GM12874 (cell line): Measurements from ENCODE around the gene ROR2.

Experiments used
- TF ChIP-seq, protein P1 (sequence below): IDR thresholded peaks from 2 replicates; pipeline ENCODE4 v1.5.1; 2011; ENCODE audit warnings: low read depth, mild to moderate bottlenecking, control low read depth, low read length, moderate library complexity; ENCODE audit not compliant: insufficient read depth

ROR2 gene

DNA sequence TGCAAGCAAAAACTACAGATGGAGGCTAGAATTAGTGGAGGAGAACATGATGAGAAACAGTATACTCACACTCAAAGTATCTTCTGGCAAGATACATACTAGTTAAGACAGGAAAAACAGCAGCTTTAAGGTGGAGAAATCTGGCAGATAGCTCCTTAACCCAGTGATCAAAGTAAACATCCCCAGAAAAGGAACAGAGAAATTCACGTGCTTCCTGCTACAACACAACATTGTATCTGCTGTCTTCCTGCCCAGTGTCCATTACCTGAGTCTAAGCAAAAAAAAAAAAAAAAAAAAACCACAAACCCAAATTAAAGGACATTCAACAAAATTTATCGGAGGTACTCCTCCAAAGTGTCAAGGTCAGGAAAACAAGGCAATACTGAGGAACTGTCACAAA, 38.4 kb downstream of the ROR2 start:
- TF ChIP-seq, protein P1, sequence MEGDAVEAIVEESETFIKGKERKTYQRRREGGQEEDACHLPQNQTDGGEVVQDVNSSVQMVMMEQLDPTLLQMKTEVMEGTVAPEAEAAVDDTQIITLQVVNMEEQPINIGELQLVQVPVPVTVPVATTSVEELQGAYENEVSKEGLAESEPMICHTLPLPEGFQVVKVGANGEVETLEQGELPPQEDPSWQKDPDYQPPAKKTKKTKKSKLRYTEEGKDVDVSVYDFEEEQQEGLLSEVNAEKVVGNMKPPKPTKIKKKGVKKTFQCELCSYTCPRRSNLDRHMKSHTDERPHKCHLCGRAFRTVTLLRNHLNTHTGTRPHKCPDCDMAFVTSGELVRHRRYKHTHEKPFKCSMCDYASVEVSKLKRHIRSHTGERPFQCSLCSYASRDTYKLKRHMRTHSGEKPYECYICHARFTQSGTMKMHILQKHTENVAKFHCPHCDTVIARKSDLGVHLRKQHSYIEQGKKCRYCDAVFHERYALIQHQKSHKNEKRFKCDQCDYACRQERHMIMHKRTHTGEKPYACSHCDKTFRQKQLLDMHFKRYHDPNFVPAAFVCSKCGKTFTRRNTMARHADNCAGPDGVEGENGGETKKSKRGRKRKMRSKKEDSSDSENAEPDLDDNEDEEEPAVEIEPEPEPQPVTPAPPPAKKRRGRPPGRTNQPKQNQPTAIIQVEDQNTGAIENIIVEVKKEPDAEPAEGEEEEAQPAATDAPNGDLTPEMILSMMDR: no peak

DNA sequence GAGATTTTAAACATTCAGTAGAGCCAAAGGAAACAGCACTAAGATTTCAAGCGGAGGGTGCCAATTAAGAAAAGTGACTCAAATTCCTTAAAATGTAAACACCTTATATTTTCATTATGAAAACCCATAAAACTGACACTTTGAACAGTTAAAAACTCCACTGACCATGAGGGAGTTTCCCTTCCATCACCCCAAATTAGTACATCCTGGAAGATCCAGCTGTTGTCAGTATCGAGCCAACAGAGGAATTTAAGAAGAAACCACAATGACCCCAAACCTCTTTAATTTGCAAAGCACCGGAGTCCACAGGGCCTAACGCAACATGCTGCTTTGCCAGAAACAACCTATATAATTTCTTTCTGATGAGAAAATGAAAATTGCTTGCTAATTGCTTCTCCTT, 41.3 kb downstream of the ROR2 start:
- TF ChIP-seq, protein P1: no peak

- TF ChIP-seq, protein P1: no peak
Observed at GRCh38 chr9:91908293-91908623, 41.8 kb downstream of the ROR2 start.

DNA sequence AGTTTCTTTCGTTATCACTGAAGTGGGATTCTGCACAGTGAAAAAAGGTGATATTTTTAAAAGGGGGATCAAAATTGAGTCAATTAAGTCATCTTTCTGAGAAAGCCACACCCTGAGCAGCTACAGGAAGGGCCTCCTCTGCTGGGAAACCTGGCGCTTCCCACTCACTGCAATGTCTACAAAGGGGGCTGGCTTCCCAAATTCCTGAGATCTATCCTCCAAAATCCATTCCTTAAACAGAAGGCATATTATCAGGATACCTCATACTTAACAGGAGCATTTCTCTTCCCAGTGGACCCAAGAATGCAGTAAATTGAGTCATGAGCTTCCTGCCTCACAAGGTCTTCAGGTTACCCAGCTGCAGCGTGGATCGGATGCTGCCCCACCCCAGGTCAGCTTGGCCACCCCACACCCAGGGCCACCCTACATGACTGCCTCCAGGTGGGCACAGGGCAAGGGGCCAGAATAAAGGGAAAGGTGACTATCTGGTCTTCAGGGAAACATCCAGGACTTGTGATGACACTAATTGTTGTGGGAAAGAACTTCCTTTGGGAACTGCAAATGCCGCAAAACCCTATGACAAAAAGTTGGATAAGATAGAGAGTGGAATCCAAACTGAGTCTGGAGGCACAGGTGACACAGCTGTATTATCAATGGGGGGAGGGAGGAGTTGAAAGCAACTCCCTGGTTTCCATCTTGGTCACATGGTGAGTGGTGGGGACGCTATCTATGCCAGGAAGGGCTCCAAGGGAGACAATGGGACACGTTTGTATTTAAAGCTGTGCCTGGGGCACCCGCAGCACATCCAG, 42.3 kb downstream of the ROR2 start:
- TF ChIP-seq, protein P1: no peak

- TF ChIP-seq, protein P1: no peak
Observed at GRCh38 chr9:91905991-91906469, 44.0 kb downstream of the ROR2 start.

GRCh38 chr9:91905237-91905650, 44.8 kb downstream of the ROR2 start:
- TF ChIP-seq, protein P1: no peak

GRCh38 chr9:91904588-91905236, 45.3 kb downstream of the ROR2 start:
- TF ChIP-seq, protein P1: no peak
